OCI-LY3 (cell line): ENCODE results near the gene OR8A1.

Experiments
- H2AFZ ChIP-seq: fragments of 200-600, 300-600 bp; shearing (Covaris generic); 2 replicates; pipeline ENCODE4 v1.6.0; 2014; ENCODE audit warnings: antibody characterized with exemption, low read depth, low read length
- H3K27ac ChIP-seq: fragments of 200-600, 300-600 bp; sonication (generic); 2 replicates; pipeline ENCODE4 v1.5.1; 2014; ENCODE audit warnings: mild to moderate bottlenecking, low read length, moderate library complexity, mixed read lengths
- H3K27me3 ChIP-seq: fragments of 200-600, 300-600 bp; sonication (generic); 2 replicates; pipeline ENCODE4 v1.6.1; 2014; ENCODE audit warnings: low read depth, low read length, mixed read lengths
- H3K36me3 ChIP-seq: fragments of 200-600, 300-600 bp; sonication (generic); replicated peaks from 2 replicates; pipeline ENCODE3; 2014; ENCODE audit warnings: low read depth, low read length, mixed read lengths
- H3K4me1 ChIP-seq: fragments of 300-600, 200-600 bp; sonication (generic); 2 replicates; pipeline ENCODE4 v1.6.1; 2014; ENCODE audit warnings: low read length, mixed read lengths
- H3K4me2 ChIP-seq: fragments of 200-600, 300-600 bp; sonication (generic); 2 replicates; pipeline ENCODE4 v1.6.1; 2014; ENCODE audit warnings: low read length, mixed read lengths
- H3K4me3 ChIP-seq: fragments of 300-600, 200-600 bp; sonication (generic); 2 replicates; pipeline ENCODE4 v1.5.1; 2014; ENCODE audit warnings: antibody characterized with exemption, mild to moderate bottlenecking, low read length, moderate library complexity
- H3K79me2 ChIP-seq: fragments of 300-600, 200-600 bp; shearing (Covaris generic); 2 replicates; pipeline ENCODE4 v1.6.1; 2014; ENCODE audit warnings: mild to moderate bottlenecking, low read length, mixed read lengths
- H3K9ac ChIP-seq: fragments of 300-600, 200-600 bp; shearing (Covaris generic); 2 replicates; pipeline ENCODE4 v1.6.0; 2014; ENCODE audit warnings: mild to moderate bottlenecking, low read length, moderate library complexity
- H3K9me3 ChIP-seq: fragments of 200-600, 300-600 bp; shearing (Covaris generic); 2 replicates; pipeline ENCODE4 v1.6.1; 2014; ENCODE audit warnings: low read length, mixed read lengths; ENCODE audit not compliant: insufficient read depth
- H4K20me1 ChIP-seq: fragments of 200-600, 300-600 bp; sonication (generic); 2 replicates; pipeline ENCODE4 v1.6.1; 2016; ENCODE audit warnings: low read length, mixed read lengths; ENCODE audit not compliant: insufficient read depth
- EZH2phosphoT487 ChIP-seq: fragments of 200-600 bp; shearing (Covaris generic); IDR thresholded peaks from 2 replicates; pipeline ENCODE4 v1.6.1; 2018; ENCODE audit warnings: antibody characterized with exemption, mixed run types, low read depth
- TF ChIP-seq, protein P1 (sequence below): fragments of 200-600, 300-600 bp; sonication (generic); IDR thresholded peaks from 2 replicates; pipeline ENCODE4 v1.5.1; 2014; ENCODE audit warnings: antibody characterized with exemption, low read length, low read depth

The OR8A1 gene

DNA sequence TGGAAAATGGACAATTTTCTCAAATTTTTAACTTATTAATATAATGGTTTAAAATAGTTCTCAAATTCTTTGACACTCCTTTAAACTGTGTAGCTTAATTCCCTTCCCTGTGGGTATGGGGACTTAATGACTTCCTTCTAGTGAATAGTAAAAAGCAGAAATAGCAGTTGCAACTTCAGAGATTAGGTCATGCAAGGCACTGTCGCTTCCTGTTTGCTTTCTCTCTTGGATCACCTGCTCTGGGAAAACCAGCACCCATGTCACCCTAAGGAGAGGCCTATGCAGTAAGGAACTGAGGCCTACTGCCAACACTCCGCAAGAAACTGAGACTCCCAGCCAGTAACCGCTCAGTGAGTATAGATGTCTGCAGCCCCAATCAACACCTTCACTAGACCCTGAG, 35.9 kb downstream of the OR8A1 start:
- 0 out of 2 replicates have a peak overlapping the region, but pooled peaks have one; percentile 31 for H3K27ac ChIP-seq
- H3K9ac ChIP-seq = no peak overlapping the region
- H3K79me2 ChIP-seq = no peaks in the 10 kb centered on the region
- H3K27me3 ChIP-seq = no peaks in the 10 kb centered on the region
- no peaks in the 10 kb centered on the region for H3K36me3 ChIP-seq
- no peak for TF ChIP-seq EZH2phosphoT487
- TF ChIP-seq, protein P1, sequence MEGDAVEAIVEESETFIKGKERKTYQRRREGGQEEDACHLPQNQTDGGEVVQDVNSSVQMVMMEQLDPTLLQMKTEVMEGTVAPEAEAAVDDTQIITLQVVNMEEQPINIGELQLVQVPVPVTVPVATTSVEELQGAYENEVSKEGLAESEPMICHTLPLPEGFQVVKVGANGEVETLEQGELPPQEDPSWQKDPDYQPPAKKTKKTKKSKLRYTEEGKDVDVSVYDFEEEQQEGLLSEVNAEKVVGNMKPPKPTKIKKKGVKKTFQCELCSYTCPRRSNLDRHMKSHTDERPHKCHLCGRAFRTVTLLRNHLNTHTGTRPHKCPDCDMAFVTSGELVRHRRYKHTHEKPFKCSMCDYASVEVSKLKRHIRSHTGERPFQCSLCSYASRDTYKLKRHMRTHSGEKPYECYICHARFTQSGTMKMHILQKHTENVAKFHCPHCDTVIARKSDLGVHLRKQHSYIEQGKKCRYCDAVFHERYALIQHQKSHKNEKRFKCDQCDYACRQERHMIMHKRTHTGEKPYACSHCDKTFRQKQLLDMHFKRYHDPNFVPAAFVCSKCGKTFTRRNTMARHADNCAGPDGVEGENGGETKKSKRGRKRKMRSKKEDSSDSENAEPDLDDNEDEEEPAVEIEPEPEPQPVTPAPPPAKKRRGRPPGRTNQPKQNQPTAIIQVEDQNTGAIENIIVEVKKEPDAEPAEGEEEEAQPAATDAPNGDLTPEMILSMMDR = no peak
- no peaks in the 10 kb centered on the region for H4K20me1 ChIP-seq
- peak overlapping the region; percentile 82; the same call in 1 of the 2 replicates for H2AFZ ChIP-seq
- peak overlapping the region; percentile 32 for H3K4me3 ChIP-seq
- H3K4me2 ChIP-seq = peak overlapping the region; percentile 59
- H3K9me3 ChIP-seq = no peaks in the 10 kb centered on the region
- H3K4me1 ChIP-seq = peaks cover 12% of the 10 kb centered on the region

DNA sequence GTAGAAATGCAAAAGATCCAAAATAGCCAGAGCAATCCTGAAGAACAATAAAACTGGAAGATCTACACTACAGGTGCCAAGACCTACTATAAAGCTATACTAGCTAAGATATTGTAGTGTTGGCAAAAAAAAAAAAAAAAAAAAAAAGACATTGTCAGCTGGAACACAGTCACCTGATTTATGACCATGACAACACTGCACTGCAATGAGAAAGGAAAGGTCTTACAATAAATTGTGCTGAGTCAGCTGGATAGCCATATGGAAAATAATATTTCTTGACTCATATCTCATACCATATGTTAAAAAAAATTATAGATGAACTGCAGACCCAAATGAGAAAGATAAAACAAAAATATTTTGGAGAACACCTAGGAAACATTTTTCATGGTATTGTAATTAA, 38.4 kb downstream of the OR8A1 start:
- Histone ChIP-seq H3K9ac (no peak overlapping the region), H3K4me1 (peaks cover 12% of the 10 kb centered on the region), H3K27me3 (no peaks in the 10 kb centered on the region), H2AFZ (no peak overlapping the region), H3K36me3 (no peaks in the 10 kb centered on the region), H3K79me2 (no peaks in the 10 kb centered on the region), H3K9me3 (no peaks in the 10 kb centered on the region), H3K27ac (no peak overlapping the region), H4K20me1 (no peaks in the 10 kb centered on the region), H3K4me3 (no peak overlapping the region), H3K4me2 (no peak overlapping the region)
- no peak for TF ChIP-seq EZH2phosphoT487
- TF ChIP-seq, protein P1 = no peak

DNA sequence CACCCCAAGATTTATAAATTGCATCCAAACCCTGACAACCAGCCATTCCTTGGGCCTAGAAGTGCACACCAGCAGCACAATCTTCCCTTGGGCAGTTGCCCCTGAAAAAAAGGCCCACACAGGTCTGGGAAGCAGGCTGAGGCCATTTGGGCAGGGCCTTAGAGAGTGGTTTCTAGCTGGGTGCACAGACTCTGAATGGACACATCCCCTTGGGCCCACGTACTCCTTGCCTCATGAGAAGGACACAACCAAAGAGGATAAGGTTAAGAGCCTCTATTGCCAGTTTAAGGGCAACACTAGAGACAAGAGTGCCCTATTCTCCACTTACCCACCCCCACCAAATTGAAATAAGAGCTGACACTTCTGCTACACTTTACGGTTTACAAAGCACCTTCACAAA, 40.5 kb downstream of the OR8A1 start:
- Histone ChIP-seq H3K4me1 (peaks cover 10% of the 10 kb centered on the region), H3K9me3 (no peaks in the 10 kb centered on the region), H3K27me3 (no peaks in the 10 kb centered on the region), H3K36me3 (no peaks in the 10 kb centered on the region), H3K9ac (no peak overlapping the region), H3K4me3 (no peak overlapping the region), H4K20me1 (no peaks in the 10 kb centered on the region), H3K4me2 (no peak overlapping the region), H3K27ac (no peak overlapping the region), H3K79me2 (no peaks in the 10 kb centered on the region), H2AFZ (no peak overlapping the region)
- TF ChIP-seq EZH2phosphoT487 = no peak
- TF ChIP-seq, protein P1 = no peak

DNA sequence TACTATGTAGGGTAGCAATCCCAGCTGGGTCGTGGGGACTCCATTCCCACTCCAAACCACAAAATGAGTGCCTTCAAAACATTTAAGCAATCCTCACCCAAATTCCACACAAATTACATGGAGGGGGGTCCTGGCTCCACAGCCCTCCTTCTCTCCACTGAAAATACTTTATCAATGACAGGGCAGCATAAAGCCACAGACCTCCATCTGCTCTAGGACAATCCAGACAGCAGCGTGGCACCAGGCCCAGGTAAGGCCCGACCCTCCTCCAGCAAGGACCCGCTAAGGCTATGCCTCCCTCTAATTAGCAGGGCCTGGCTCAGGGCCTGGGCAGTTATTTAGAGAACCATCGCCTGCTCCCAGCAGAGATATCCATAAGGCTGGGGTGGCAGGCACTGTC, 41.3 kb downstream of the OR8A1 start, which contains the start of gene PANX3:
Gene PANX3, plus strand, starts transcription at position 365 of the 400 bp plus-strand sequence. CDS start 129 bp downstream, outside the sequence.
- Histone ChIP-seq H3K27ac (no peak within 1 kb of the TSS), H3K4me3 (no peak within 1 kb of the TSS), H3K9me3 (no peaks in the 10 kb centered on the region), H4K20me1 (no peaks in the 10 kb centered on the region), H3K27me3 (no peaks in the 10 kb centered on the region), H3K36me3 (no peaks in the 10 kb centered on the region), H3K79me2 (no peaks in the 10 kb centered on the region), H3K9ac (no peak within 1 kb of the TSS), H3K4me1 (peaks cover 2% of the 10 kb centered on the region), H2AFZ (peak within 1 kb of the TSS; percentile 44; the same call in 1 of the 2 replicates), H3K4me2 (no peak within 1 kb of the TSS)
- TF ChIP-seq EZH2phosphoT487 = no peak
- TF ChIP-seq, protein P1 = no peak
